Mucosa of descending colon (tissue), 3 donors: ENCODE results near the gene SMARCA4. TPM values are rescaled to one million over a fixed set of nuclear protein-coding genes. Genes with fewer than 3 reads are reported as not detected.

Source experiments
- ATAC-seq: fragments of 200-7000 bp; cut with Tn5 transposase; one replicate; pipeline ENCODE4 v1.9.1; 2020; ENCODE audit warnings: mild to moderate bottlenecking, moderate library complexity
- DNase-seq, 3 donors: peaks; one replicate each; pipeline ENCODE4 v3.0.0-alpha.2; 2020
- H3K36me3 ChIP-seq: fragments of 200-600 bp; one replicate; pipeline ENCODE4 v1.8.0; 2021; ENCODE audit warnings: low read depth, mild to moderate bottlenecking
- H3K4me1 ChIP-seq: fragments of 200-600 bp; one replicate; pipeline ENCODE4 v1.8.0; 2021; ENCODE audit warnings: low read depth, mild to moderate bottlenecking
- H3K4me3 ChIP-seq: fragments of 200-600 bp; one replicate; pipeline ENCODE4 v1.8.0; 2021; ENCODE audit warnings: mild to moderate bottlenecking
- H3K9me3 ChIP-seq: fragments of 200-600 bp; one replicate; pipeline ENCODE4 v1.8.0; 2021; ENCODE audit warnings: mild to moderate bottlenecking
- CTCF ChIP-seq: fragments of 200-600 bp; IDR thresholded peaks from one replicate; pipeline ENCODE4 v1.8.0; 2022; ENCODE audit warnings: antibody characterized with exemption, mild to moderate bottlenecking
- intact Hi-C, 2 donors: fragments of 100-400 bp; cut with DNase I in 1 of 2; cut with micrococcal nuclease in 1 of 2; formaldehyde crosslinking; loops; one replicate each; pipeline versions ENCODE4 v1.11.0 to v1.11.1; 2022; cut with DNase I, micrococcal nuclease
- total RNA-seq, 3 donors: library from RNA; stranded (reverse); fragmentation: NEBNext Ultra II Directional in 2 of 3; extraction: Animal tissue kit (Norgen Biotek cat#: 25700) in 2 of 3; gene quantifications; one replicate each; pipeline versions ENCODE4 v1.2.1 to v1.2.4, GENCODE V29; 2021 to 2023
- donor health status: DM: no; HTN: no; CAD: no; lungs with moderate emphysema.
- donor health status: DM: no; HTN: no; CAD: no.
- donor health status: DM: no; HTN: yes; CAD: no.

The SMARCA4 gene
- total RNA-seq, 3 donors from 2014 or later = 81.5 to 86.5 (median 86.3) TPM

GRCh38 chr19:11090997-11091702 is 130.3 kb downstream of the SMARCA4 start:
- H3K4me3 ChIP-seq = peak overlapping the region; percentile 64
- H3K4me1 ChIP-seq = peaks cover 51% of the 10 kb centered on the region
- no peaks in the 10 kb centered on the region for H3K9me3 ChIP-seq
- intact Hi-C loops = loop anchor here in 1 of 2 donors (10.0 kb wide), 1 partner anchor 56 kb away; no protein-coding TSS in a partner anchor
- no peaks in the 10 kb centered on the region for H3K36me3 ChIP-seq
- no peak for TF ChIP-seq CTCF
- ATAC-seq = no peak
- DNase-seq = peak in 1 of 3 donors; percentile 25

- intact Hi-C loops = loop anchor here in 1 of 2 donors (10.0 kb wide), 1 partner anchor 57 kb away; no protein-coding TSS in a partner anchor
- ATAC-seq (peak; percentile 38), DNase-seq (peak; percentile 68 to 72 (median 70))
- no peaks in the 10 kb centered on the region for H3K36me3 ChIP-seq
- no peak for TF ChIP-seq CTCF
- H3K9me3 ChIP-seq = no peaks in the 10 kb centered on the region
- H3K4me1 ChIP-seq = peaks cover 56% of the 10 kb centered on the region
- H3K4me3 ChIP-seq = no peak overlapping the region
Observed at GRCh38 chr19:11091703-11092153, 130.9 kb downstream of the SMARCA4 start.

- no peak for ATAC-seq
- no peak overlapping the region for H3K4me3 ChIP-seq
- no peaks in the 10 kb centered on the region for H3K9me3 ChIP-seq
- DNase-seq = peak in 1 of 3 donors; percentile 30
- H3K36me3 ChIP-seq = no peaks in the 10 kb centered on the region
- intact Hi-C loops = loop anchor here in 1 of 2 donors (10.0 kb wide), 1 partner anchor 57 kb away; no protein-coding TSS in a partner anchor
- peaks cover 56% of the 10 kb centered on the region for H3K4me1 ChIP-seq
- no peak for TF ChIP-seq CTCF
Observed at GRCh38 chr19:11092181-11092538, 131.3 kb downstream of the SMARCA4 start.

GRCh38 chr19:11093689-11094238 is 132.9 kb downstream of the SMARCA4 start:
- DNase-seq (peak in 1 of 3 donors; percentile 35), ATAC-seq (no peak)
- Histone ChIP-seq H3K4me1 (peaks cover 50% of the 10 kb centered on the region), H3K4me3 (no peak overlapping the region), H3K36me3 (no peaks in the 10 kb centered on the region), H3K9me3 (no peaks in the 10 kb centered on the region)
- TF ChIP-seq CTCF = no peak
- intact Hi-C loops = loop anchor here in 1 of 2 donors (10.0 kb wide), 1 partner anchor 59 kb away; no protein-coding TSS in a partner anchor

GRCh38 chr19:11094520-11094894 is 133.7 kb downstream of the SMARCA4 start:
- Histone ChIP-seq H3K4me3 (no peak overlapping the region), H3K36me3 (no peaks in the 10 kb centered on the region), H3K4me1 (peaks cover 50% of the 10 kb centered on the region), H3K9me3 (no peaks in the 10 kb centered on the region)
- DNase-seq (no peak), ATAC-seq (no peak)
- intact Hi-C loops = loop anchor here in 1 of 2 donors (10.0 kb wide), 1 partner anchor 60 kb away; no protein-coding TSS in a partner anchor
- TF ChIP-seq CTCF = no peak
